ENCODE measurements around the gene MAMDC4. TPM values are rescaled to one million over a fixed set of nuclear protein-coding genes. Genes with fewer than 3 reads are reported as not detected.

MAMDC4 gene
- total and polyA plus RNA-seq, 2 experiments from 2014 or later = 1.7 to 6.8 TPM

- H3K4me1 ChIP-seq (ENCODE audit: insufficient read depth) = no peaks in the 10 kb centered on the region
- H3K4me2 ChIP-seq = no peak overlapping the region
- H4K20me1 ChIP-seq (replicated peaks; ENCODE audit: insufficient read depth) = peaks cover 6% of the 10 kb centered on the region; the same call in 1 of the 2 replicates
- peaks cover 5% of the 10 kb centered on the region; the same call in 1 of the 2 replicates for H3F3A ChIP-seq (replicated peaks; ENCODE audit: low read depth)
- Mint-ChIP-seq H3K27ac (no peak overlapping the region), H3K36me3 (ENCODE audit: low read depth) (peaks cover 33% of the 10 kb centered on the region), H3K9me3 (no peaks in the 10 kb centered on the region; the same call in 2 of the 3 replicates), H3K4me3 (no peak overlapping the region), H3K27me3 (ENCODE audit: insufficient read depth, low read depth, poor library complexity) (peaks cover 12% of the 10 kb centered on the region), H3K4me1 (no peaks in the 10 kb centered on the region)
- no peak overlapping the region for H3K27ac ChIP-seq (ENCODE audit: low read depth)
- no peak overlapping the region for H2AFZ ChIP-seq
- H3K9me2 ChIP-seq (ENCODE audit: insufficient read depth) = no peaks in the 10 kb centered on the region
- no peak for DNase-seq (ENCODE audit: low spot score)
- no peak for TF ChIP-seq REST (IDR thresholded peaks at IDR 0.05; ENCODE audit: unreplicated experiment)
- no peak for TF ChIP-seq POLR2AphosphoS5 (IDR thresholded peaks at IDR 0.05; ENCODE audit: low read depth)
- no peak for TF ChIP-seq NANOG (IDR thresholded peaks at IDR 0.05; ENCODE audit: borderline replicate concordance)
- no peak for TF ChIP-seq ZNF331 (CRISPR knock-in tag; IDR thresholded peaks at IDR 0.05; ENCODE audit: low read depth)
- TF ChIP-seq CREB1 (CRISPR knock-in tag; IDR thresholded peaks at IDR 0.05; ENCODE audit: low read depth) = no peak
- no peak for TF ChIP-seq JUNB (IDR thresholded peaks at IDR 0.05; ENCODE audit: unreplicated experiment)
- TF ChIP-seq ZNF114 (CRISPR knock-in tag; IDR thresholded peaks at IDR 0.05) = no peak
- no peak for TF ChIP-seq EZH2phosphoT487 (IDR thresholded peaks at IDR 0.05; ENCODE audit: unreplicated experiment)
- no peak for TF ChIP-seq ZNF462 (CRISPR knock-in tag; IDR thresholded peaks at IDR 0.05)
- TF ChIP-seq ETS1 (IDR thresholded peaks at IDR 0.05) = no peak
- TF ChIP-seq CTCF (conservative IDR thresholded peaks at IDR 0.05; ENCODE audit: low read depth in 2 of 2) = no peak
- no peak for TF ChIP-seq STAT1 (IDR thresholded peaks at IDR 0.05; ENCODE audit: unreplicated experiment)
- no peaks in the 10 kb centered on the region for H3K79me2 ChIP-seq (replicated peaks; ENCODE audit: insufficient read depth)
- no peaks in the 10 kb centered on the region for H3K27me3 ChIP-seq (ENCODE audit: insufficient read depth)
- H3K4me3 ChIP-seq = no peak overlapping the region
- no peak for ATAC-seq
- H3K36me3 ChIP-seq (ENCODE audit: insufficient read depth) = no peaks in the 10 kb centered on the region
These were observed 20.4 kb upstream of the MAMDC4 start for GRCh38 chr9:136831720-136832104.

Data from GM23338 (cell line).